ENCODE results near the gene SMARCB1.

SMARCB1 gene

GRCh38 chr22:23786752-23787599 lies at the start of gene SMARCB1:
Gene SMARCB1 (plus strand): TSS chr22:23786966. CDS start chr22:23787170, 204 bp downstream.
- Histone ChIP-seq H3K4me3 (ENCODE audit: low read depth, low read length) (peak within 1 kb of the TSS; percentile 85), H3K27ac (peak within 1 kb of the TSS; percentile 97), H3K4me1 (peaks cover 3% of the 10 kb centered on the region), H3K4me2 (ENCODE audit: low read length) (peak within 1 kb of the TSS; percentile 68), H3K27me3 (ENCODE audit: control insufficient read depth, insufficient read depth, low read length) (no peaks in the 10 kb centered on the region), H3K9me3 (ENCODE audit: control insufficient read depth, low read length) (no peaks in the 10 kb centered on the region), H2AFZ (peak within 1 kb of the TSS; percentile 74), H3K36me3 (ENCODE audit: control insufficient read depth, insufficient read depth, low read length) (no peaks in the 10 kb centered on the region), H3K79me2 (peaks cover 15% of the 10 kb centered on the region), H3K9ac (peak within 1 kb of the TSS; percentile 98)
- TF ChIP-seq CTCF (IDR thresholded peaks at IDR 0.05): no peak

GRCh38 chr22:23737696-23738095 lies 49.1 kb upstream of the SMARCB1 start:
- Histone ChIP-seq H3K27ac (no peak overlapping the region), H3K4me3 (ENCODE audit: low read depth, low read length) (no peak overlapping the region), H3K4me2 (ENCODE audit: low read length) (no peak overlapping the region), H3K9ac (no peak overlapping the region), H3K79me2 (no peaks in the 10 kb centered on the region), H3K9me3 (ENCODE audit: control insufficient read depth, low read length) (no peaks in the 10 kb centered on the region), H3K36me3 (ENCODE audit: control insufficient read depth, insufficient read depth, low read length) (no peaks in the 10 kb centered on the region), H3K27me3 (ENCODE audit: control insufficient read depth, insufficient read depth, low read length) (no peaks in the 10 kb centered on the region), H3K4me1 (peaks cover under 1% of the 10 kb centered on the region), H2AFZ (no peak overlapping the region)
- TF ChIP-seq CTCF (IDR thresholded peaks at IDR 0.05): no peak

GRCh38 chr22:23742505-23743264 lies 44.1 kb upstream of the SMARCB1 start:
- Histone ChIP-seq H3K27ac (no peak overlapping the region), H3K36me3 (ENCODE audit: control insufficient read depth, insufficient read depth, low read length) (no peaks in the 10 kb centered on the region), H3K79me2 (no peaks in the 10 kb centered on the region), H3K4me1 (peaks cover 9% of the 10 kb centered on the region), H3K4me2 (ENCODE audit: low read length) (no peak overlapping the region), H3K9ac (no peak overlapping the region), H3K27me3 (ENCODE audit: control insufficient read depth, insufficient read depth, low read length) (no peaks in the 10 kb centered on the region), H3K4me3 (ENCODE audit: low read depth, low read length) (no peak overlapping the region), H2AFZ (no peak overlapping the region), H3K9me3 (ENCODE audit: control insufficient read depth, low read length) (no peaks in the 10 kb centered on the region)
- no peak for TF ChIP-seq CTCF (IDR thresholded peaks at IDR 0.05)

- no peak overlapping the region for H3K9ac ChIP-seq
- H3K27me3 ChIP-seq (ENCODE audit: control insufficient read depth, insufficient read depth, low read length): no peaks in the 10 kb centered on the region
- no peaks in the 10 kb centered on the region for H3K9me3 ChIP-seq (ENCODE audit: control insufficient read depth, low read length)
- TF ChIP-seq CTCF (IDR thresholded peaks at IDR 0.05): no peak
- no peak overlapping the region for H2AFZ ChIP-seq
- no peaks in the 10 kb centered on the region for H3K36me3 ChIP-seq (ENCODE audit: control insufficient read depth, insufficient read depth, low read length)
- no peak overlapping the region for H3K4me2 ChIP-seq (ENCODE audit: low read length)
- peaks cover 9% of the 10 kb centered on the region for H3K4me1 ChIP-seq
- no peaks in the 10 kb centered on the region for H3K79me2 ChIP-seq
- no peak overlapping the region for H3K27ac ChIP-seq
- H3K4me3 ChIP-seq (ENCODE audit: low read depth, low read length): no peak overlapping the region
Observed at GRCh38 chr22:23743303-23743705, 43.5 kb upstream of the SMARCB1 start.
